Inferior parietal cortex (tissue), 1 donor: ENCODE measurements around the gene IFNA1.
"Not testable (repeated sequence)": the region's sequence is repeated elsewhere in the genome, so short reads cannot be mapped to it uniquely, and the experiment has no call there.

Source experiments
- DNase-seq: peaks from one replicate; pipeline ENCODE4 v3.0.0-alpha.2; 2016; ENCODE audit errors: extremely low spot score

The IFNA1 gene

GRCh38 chr9:21443849-21444625 is 3.8 kb downstream of the IFNA1 start:
- DNase-seq = no peak

- not testable (repeated sequence) for DNase-seq
Measured at GRCh38 chr9:21449312-21449711, 9.1 kb downstream of the IFNA1 start.

GRCh38 chr9:21450733-21451394 is 10.6 kb downstream of the IFNA1 start:
- DNase-seq = no peak

GRCh38 chr9:21452681-21453080 is 12.4 kb downstream of the IFNA1 start:
- no peak for DNase-seq

GRCh38 chr9:21454149-21454548 is 13.9 kb downstream of the IFNA1 start:
- DNase-seq = no peak

- peak; percentile 43 for DNase-seq
Measured at GRCh38 chr9:21455320-21455719, 15.1 kb downstream of the IFNA1 start.

- DNase-seq = no peak
Measured at GRCh38 chr9:21461377-21461776, 21.1 kb downstream of the IFNA1 start.

GRCh38 chr9:21465138-21465537 is 24.9 kb downstream of the IFNA1 start:
- DNase-seq = no peak

GRCh38 chr9:21465859-21466518 is 25.8 kb downstream of the IFNA1 start:
- DNase-seq = peak; percentile 62

- peak; percentile 8 for DNase-seq
Measured at GRCh38 chr9:21470126-21470525, 29.9 kb downstream of the IFNA1 start.

GRCh38 chr9:21473236-21473635 is 33.0 kb downstream of the IFNA1 start:
- no peak for DNase-seq

GRCh38 chr9:21477466-21477865 is 37.2 kb downstream of the IFNA1 start:
- no peak for DNase-seq

GRCh38 chr9:21479152-21479702 is 39.0 kb downstream of the IFNA1 start:
- DNase-seq = no peak

- DNase-seq = peak; percentile 4
Measured at GRCh38 chr9:21481470-21482056, 41.3 kb downstream of the IFNA1 start.

GRCh38 chr9:21482213-21482612 is 42.0 kb downstream of the IFNA1 start, which contains the start of gene IFNE:
IFNE (minus strand) TSS chr9:21482313; CDS start chr9:21481694, 619 bp downstream.
- no peak for DNase-seq
